Activated CD4-positive, CD25-positive, alpha-beta regulatory T cell treated with anti-CD3 and anti-CD28 coated beads, Interleukin-2, amount 50 U/mL, for 24 hours (primary cell): ENCODE measurements around the gene WLS.
"Not testable (repeated sequence)": the region's sequence is repeated elsewhere in the genome, so short reads cannot be mapped to it uniquely, and the experiment has no call there.

Experiments
- ATAC-seq, 2 donors: fragments of 150-1000 bp; cut with Tn5 transposase; one replicate each; pipeline ENCODE4 v1.10.0; 2021; ENCODE audit warnings: mild to moderate bottlenecking in 1 of 2, moderate library complexity in 1 of 2

Gene WLS

GRCh38 chr1:68232289-68233148 is at the start of gene WLS:
TSS of gene WLS (minus strand) at chr1:68232523. CDS start at chr1:68232299, 224 bp downstream.
- no peak for ATAC-seq

GRCh38 chr1:68280286-68280685 is 48.0 kb upstream of the WLS start:
- no peak for ATAC-seq

- no peak for ATAC-seq
Observed at GRCh38 chr1:68279846-68280245, 47.5 kb upstream of the WLS start.

- ATAC-seq, result no peak
Observed at GRCh38 chr1:68278221-68278620, 45.9 kb upstream of the WLS start.

GRCh38 chr1:68276448-68276847 is 44.1 kb upstream of the WLS start:
- ATAC-seq, result no peak

GRCh38 chr1:68273530-68273929 is 41.2 kb upstream of the WLS start:
- ATAC-seq, result no peak

GRCh38 chr1:68271596-68271995 is 39.3 kb upstream of the WLS start:
- no peak for ATAC-seq

- no peak for ATAC-seq
Observed at GRCh38 chr1:68270951-68271350, 38.6 kb upstream of the WLS start.

- ATAC-seq, result no peak
Observed at GRCh38 chr1:68269637-68270430, 37.5 kb upstream of the WLS start.

- no peak for ATAC-seq
Observed at GRCh38 chr1:68268896-68269483, 36.7 kb upstream of the WLS start.

GRCh38 chr1:68256824-68257223 is 24.5 kb upstream of the WLS start:
- not testable (repeated sequence) for ATAC-seq

- ATAC-seq, result no peak
Observed at GRCh38 chr1:68255301-68255700, 23.0 kb upstream of the WLS start.

GRCh38 chr1:68254667-68255226 is 22.4 kb upstream of the WLS start:
- ATAC-seq, result no peak

GRCh38 chr1:68237040-68237439 is 4.7 kb upstream of the WLS start:
- no peak for ATAC-seq

GRCh38 chr1:68234094-68234493 is 1.8 kb upstream of the WLS start:
- no peak for ATAC-seq

GRCh38 chr1:68233202-68233601 is 879 bp upstream of the WLS start:
- ATAC-seq, result no peak

- no peak for ATAC-seq
Observed at GRCh38 chr1:68231627-68232288, 565 bp downstream of the WLS start.

GRCh38 chr1:68230901-68231626 is 1.3 kb downstream of the WLS start:
- no peak for ATAC-seq

GRCh38 chr1:68230484-68230802 is 1.9 kb downstream of the WLS start:
- ATAC-seq, result no peak

- no peak for ATAC-seq
Observed at GRCh38 chr1:68229650-68230483, 2.5 kb downstream of the WLS start.

GRCh38 chr1:68228851-68229250 is 3.5 kb downstream of the WLS start:
- ATAC-seq, result no peak
